HG02763 (cell line): ENCODE results near the gene ANGPTL3.

Experiments
- ATAC-seq: cut with Tn5 transposase; IDR thresholded peaks from one replicate; pipeline ENCODE4 v1.9.1; 2021; ENCODE audit warnings: mild to moderate bottlenecking, moderate library complexity; ENCODE audit not compliant: unreplicated experiment

ANGPTL3 gene

GRCh38 chr1:62625415-62625814, 28.1 kb downstream of the ANGPTL3 start:
- no peak for ATAC-seq

- no peak for ATAC-seq
Measured at GRCh38 chr1:62628506-62628905, 31.2 kb downstream of the ANGPTL3 start.

- ATAC-seq, result no peak
Measured at GRCh38 chr1:62637392-62638105, 40.2 kb downstream of the ANGPTL3 start.

DNA sequence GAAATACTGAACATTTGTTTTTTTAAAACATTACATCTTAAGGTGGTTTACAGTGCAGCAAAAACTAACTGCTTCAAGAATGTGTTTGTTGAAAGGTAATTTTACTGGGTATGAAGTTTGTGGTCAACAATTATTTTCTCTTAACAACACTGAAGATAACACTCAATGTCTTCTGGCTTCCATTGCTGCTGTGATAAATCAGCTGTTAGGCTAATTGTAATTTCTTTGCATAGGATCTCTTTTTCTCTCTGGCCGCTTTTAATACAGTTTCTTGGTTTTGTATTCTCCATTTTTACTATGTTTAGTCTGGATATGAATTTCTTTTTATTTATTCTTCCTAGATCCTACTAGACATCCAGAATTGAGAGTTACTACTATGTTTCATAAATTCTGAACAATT, 46.0 kb downstream of the ANGPTL3 start:
- no peak for ATAC-seq

DNA sequence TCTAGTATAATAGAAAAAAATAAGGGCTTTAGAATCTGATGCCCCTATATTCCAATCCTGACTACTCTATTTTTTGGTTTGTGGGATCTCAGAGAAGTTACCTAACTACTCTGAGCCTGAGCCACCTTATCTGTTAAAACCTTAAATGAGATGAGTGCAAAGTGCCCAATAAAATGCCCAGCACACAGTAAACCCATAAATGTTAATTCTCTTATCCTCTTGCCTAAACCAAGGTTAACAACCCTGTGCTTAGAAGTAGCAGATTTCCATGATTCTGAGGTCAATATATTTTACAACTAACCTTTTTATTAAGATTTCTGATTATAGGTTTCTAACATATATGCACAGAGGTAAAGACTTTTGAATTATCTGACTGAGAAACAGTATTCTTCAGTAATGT, 55.1 kb downstream of the ANGPTL3 start:
- no peak for ATAC-seq

DNA sequence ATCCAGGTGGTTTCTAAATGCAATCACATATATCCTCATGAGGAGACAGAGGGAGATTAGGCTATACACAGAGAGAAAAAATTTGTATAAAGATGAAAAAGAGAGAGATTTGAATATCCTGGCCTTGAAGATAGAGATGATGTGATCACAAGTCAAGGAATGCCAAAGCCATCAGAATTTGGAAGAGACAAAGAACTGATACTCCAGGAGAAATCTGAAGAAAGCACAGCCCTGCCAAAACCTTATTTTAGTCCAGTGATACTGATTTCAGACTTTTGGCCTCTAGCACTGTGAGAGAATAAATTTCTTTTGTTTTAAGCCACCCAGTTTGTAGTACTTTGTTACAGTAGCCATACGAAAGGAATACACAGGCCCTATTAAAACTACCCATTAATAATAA, 57.4 kb downstream of the ANGPTL3 start:
- no peak for ATAC-seq
